Nephron progenitor cell (in vitro differentiated cells): ENCODE results near the gene PLCL2.

Experiments used
- DNase-seq: peaks from one replicate; pipeline ENCODE4 v3.0.0; 2021
- H3K27ac Mint-ChIP-seq: 2 replicates; pipeline ENCODE4 v1.8.0; 2021; ENCODE audit warnings: mild to moderate bottlenecking, moderate library complexity, mixed read lengths
- H3K27me3 Mint-ChIP-seq: 2 replicates; pipeline ENCODE4 v1.8.0; 2021; ENCODE audit warnings: mild to moderate bottlenecking, low read depth, mixed read lengths; ENCODE audit not compliant: poor library complexity
- H3K36me3 Mint-ChIP-seq: 2 replicates; pipeline ENCODE4 v1.8.0; 2021; ENCODE audit warnings: low read depth, mixed read lengths
- H3K4me1 Mint-ChIP-seq: 2 replicates; pipeline ENCODE4 v1.8.0; 2021; ENCODE audit warnings: mixed read lengths
- H3K4me3 Mint-ChIP-seq: 2 replicates; pipeline ENCODE4 v1.8.0; 2021; ENCODE audit warnings: mild to moderate bottlenecking, moderate library complexity, mixed read lengths
- H3K9me3 Mint-ChIP-seq: 2 replicates; pipeline ENCODE4 v1.8.0; 2021; ENCODE audit warnings: mild to moderate bottlenecking, moderate library complexity, mixed read lengths
- TF ChIP-seq, protein P1 (sequence below): fragments of 200-600 bp; sonication (generic); IDR thresholded peaks from 2 replicates; pipeline ENCODE4 v1.5.0; 2021; ENCODE audit warnings: antibody characterized with exemption

The PLCL2 gene

DNA sequence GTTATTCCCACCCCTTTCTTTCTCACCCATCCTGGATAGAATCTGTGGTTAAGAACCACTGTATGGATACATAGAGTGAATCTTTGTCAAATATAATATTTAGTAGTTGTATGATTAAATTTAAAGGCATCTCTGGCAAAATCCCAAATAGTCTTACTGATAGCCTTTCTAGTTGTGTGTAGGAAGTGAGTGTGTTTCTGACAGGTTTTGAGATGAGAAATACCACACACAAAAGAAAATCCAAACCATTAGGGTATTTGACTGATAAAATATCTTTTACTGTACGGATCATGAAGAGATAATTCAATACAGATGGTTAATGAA lies 44.7 kb upstream of the PLCL2 start:
- Mint-ChIP-seq H3K4me1 (peaks cover 16% of the 10 kb centered on the region), H3K27ac (no peak overlapping the region), H3K27me3 (peaks cover 12% of the 10 kb centered on the region), H3K36me3 (no peaks in the 10 kb centered on the region), H3K9me3 (no peaks in the 10 kb centered on the region), H3K4me3 (no peak overlapping the region)
- TF ChIP-seq, protein P1, sequence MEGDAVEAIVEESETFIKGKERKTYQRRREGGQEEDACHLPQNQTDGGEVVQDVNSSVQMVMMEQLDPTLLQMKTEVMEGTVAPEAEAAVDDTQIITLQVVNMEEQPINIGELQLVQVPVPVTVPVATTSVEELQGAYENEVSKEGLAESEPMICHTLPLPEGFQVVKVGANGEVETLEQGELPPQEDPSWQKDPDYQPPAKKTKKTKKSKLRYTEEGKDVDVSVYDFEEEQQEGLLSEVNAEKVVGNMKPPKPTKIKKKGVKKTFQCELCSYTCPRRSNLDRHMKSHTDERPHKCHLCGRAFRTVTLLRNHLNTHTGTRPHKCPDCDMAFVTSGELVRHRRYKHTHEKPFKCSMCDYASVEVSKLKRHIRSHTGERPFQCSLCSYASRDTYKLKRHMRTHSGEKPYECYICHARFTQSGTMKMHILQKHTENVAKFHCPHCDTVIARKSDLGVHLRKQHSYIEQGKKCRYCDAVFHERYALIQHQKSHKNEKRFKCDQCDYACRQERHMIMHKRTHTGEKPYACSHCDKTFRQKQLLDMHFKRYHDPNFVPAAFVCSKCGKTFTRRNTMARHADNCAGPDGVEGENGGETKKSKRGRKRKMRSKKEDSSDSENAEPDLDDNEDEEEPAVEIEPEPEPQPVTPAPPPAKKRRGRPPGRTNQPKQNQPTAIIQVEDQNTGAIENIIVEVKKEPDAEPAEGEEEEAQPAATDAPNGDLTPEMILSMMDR, result no peak
- no peak for DNase-seq

DNA sequence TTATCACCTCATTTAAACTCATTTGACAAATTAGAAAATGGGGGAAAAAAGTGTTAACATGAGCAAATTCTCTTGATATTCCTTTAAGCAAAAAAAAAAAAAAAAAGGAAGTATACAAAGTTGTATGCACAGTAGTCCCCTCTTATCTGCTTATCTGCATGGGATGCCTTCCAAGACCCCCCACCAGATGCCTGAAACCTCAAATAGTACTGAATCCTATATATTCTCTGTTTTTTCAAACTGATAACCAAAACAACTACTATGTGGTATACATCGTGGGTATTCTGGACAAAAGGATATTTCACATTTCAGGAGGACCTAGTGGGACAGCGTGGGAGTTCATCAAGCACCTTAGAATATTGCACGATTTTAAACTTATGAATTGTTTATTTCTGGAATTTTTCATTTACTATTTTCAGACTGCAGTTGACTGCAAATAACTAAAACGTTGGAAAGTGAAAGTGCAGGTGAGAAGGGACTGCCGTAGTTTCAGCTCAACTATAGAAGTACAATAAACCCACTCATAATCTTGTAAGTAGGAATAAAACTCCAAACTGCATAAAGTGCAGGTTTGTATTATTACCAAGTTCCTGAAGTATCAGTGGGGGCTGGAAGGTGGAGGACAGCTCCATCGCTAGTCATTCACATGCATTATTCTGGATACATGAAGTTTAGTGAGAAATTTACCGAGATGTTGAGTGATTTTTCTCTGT lies 43.6 kb upstream of the PLCL2 start:
- peaks cover 17% of the 10 kb centered on the region for H3K27me3 Mint-ChIP-seq
- H3K9me3 Mint-ChIP-seq, result no peaks in the 10 kb centered on the region
- H3K4me1 Mint-ChIP-seq, result peaks cover 16% of the 10 kb centered on the region
- H3K4me3 Mint-ChIP-seq, result no peak overlapping the region
- H3K36me3 Mint-ChIP-seq, result no peaks in the 10 kb centered on the region
- no peak for DNase-seq
- H3K27ac Mint-ChIP-seq, result no peak overlapping the region
- TF ChIP-seq, protein P1, result no peak

DNA sequence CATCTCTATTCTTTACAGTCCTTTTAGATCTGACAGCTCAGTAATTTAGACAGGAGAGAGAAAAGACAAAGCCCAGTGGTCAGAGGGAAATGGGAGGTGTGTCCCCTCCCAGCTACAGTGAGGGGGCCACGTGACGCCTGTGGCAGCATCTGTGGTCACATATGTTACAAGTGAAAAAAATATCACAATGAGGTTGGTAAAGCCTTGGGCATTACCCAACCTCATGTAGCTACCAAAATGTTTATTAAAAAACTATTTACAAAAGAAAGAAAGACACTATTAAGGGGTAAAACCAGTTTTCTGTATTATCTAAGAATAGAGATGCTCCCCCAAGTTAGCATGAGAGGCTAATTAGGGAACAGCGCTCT lies 42.9 kb upstream of the PLCL2 start:
- Mint-ChIP-seq H3K4me3 (no peak overlapping the region), H3K27me3 (peaks cover 15% of the 10 kb centered on the region), H3K4me1 (peaks cover 16% of the 10 kb centered on the region), H3K9me3 (no peaks in the 10 kb centered on the region), H3K36me3 (no peaks in the 10 kb centered on the region), H3K27ac (no peak overlapping the region)
- DNase-seq, result no peak
- TF ChIP-seq, protein P1, result no peak

DNA sequence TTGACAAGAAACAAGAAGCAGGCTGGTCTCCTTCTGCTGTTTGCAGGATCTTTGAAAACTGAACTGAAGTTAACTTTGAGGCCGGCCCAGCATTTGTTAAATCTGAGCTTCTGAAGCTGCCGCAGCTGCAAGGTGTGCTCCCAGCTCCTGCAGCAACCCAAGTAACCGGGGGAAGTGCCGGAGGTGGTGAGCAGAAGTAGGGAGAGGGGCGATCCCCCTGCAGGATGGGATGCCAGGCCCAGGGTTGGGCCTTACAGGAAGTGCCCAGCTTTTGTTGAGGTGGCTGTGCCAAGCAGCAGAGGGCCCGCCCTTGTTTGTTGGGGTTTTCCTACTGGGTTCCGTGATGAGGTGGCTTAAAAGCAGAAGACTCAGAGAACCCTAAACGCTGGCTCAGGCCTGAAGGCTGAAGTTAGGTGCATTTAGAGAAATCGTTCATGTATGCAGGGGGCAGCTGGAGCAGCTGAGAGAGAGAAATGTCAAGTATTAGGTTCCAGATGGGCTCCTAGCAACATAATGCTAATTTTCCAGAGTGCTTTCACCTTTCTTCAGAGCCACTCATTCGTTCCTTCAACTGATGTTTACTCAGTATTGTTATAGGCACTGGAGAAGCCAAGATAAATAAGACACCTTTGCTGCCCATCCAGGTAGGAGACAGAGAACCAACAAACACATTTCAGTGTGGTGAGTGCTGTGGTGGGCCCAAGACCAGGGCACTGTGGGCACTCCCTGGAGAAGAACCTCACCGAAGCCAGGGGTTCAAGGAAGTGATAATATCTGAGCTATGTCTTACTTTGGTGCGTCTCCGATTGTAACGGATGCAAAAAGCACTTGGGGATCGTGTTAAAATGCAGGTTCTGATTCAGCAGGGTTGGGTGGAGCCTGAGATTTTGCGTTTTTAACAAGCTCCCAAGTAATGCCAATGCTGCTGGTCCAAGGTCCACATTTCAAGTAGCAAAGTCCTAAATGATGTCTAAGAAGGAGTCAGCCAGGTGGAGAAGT lies 42.2 kb upstream of the PLCL2 start:
- TF ChIP-seq, protein P1, result no peak
- Mint-ChIP-seq H3K36me3 (no peaks in the 10 kb centered on the region), H3K27me3 (peaks cover 15% of the 10 kb centered on the region), H3K9me3 (no peaks in the 10 kb centered on the region), H3K4me3 (no peak overlapping the region), H3K27ac (no peak overlapping the region), H3K4me1 (peaks cover 11% of the 10 kb centered on the region)
- DNase-seq, result peak; percentile 10

DNA sequence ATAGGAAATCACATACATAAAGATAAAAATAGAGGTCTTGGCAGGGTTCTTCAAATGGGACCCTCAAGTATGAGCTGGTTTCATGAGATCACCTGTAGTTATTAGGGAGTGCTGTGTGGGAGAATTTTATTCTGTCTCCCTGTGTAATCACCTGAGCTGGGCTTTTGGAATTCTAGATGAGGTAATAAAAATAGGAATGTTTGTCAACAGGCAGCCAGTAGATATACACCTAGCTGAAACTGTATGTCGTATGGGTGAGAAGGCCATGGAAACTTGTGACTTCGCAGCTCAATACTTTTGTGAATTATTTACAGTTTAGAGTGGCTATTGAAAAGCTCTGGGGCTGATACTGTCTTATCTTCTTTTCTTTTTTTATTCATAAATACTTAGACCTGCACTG lies 40.5 kb upstream of the PLCL2 start:
- peaks cover 15% of the 10 kb centered on the region for H3K27me3 Mint-ChIP-seq
- peaks cover 9% of the 10 kb centered on the region for H3K4me1 Mint-ChIP-seq
- H3K4me3 Mint-ChIP-seq, result no peak overlapping the region
- DNase-seq, result no peak
- H3K27ac Mint-ChIP-seq, result no peak overlapping the region
- TF ChIP-seq, protein P1, result no peak
- no peaks in the 10 kb centered on the region for H3K9me3 Mint-ChIP-seq
- H3K36me3 Mint-ChIP-seq, result no peaks in the 10 kb centered on the region
